GM18873 (cell line): ENCODE measurements around the gene LATS2.

ENCODE experiments used
- ATAC-seq: cut with Tn5 transposase; IDR thresholded peaks from one replicate; pipeline ENCODE4 v1.9.1; 2021; ENCODE audit warnings: mild to moderate bottlenecking, moderate library complexity, moderate number of reproducible peaks; ENCODE audit not compliant: unreplicated experiment, low FRiP score

The LATS2 gene

DNA sequence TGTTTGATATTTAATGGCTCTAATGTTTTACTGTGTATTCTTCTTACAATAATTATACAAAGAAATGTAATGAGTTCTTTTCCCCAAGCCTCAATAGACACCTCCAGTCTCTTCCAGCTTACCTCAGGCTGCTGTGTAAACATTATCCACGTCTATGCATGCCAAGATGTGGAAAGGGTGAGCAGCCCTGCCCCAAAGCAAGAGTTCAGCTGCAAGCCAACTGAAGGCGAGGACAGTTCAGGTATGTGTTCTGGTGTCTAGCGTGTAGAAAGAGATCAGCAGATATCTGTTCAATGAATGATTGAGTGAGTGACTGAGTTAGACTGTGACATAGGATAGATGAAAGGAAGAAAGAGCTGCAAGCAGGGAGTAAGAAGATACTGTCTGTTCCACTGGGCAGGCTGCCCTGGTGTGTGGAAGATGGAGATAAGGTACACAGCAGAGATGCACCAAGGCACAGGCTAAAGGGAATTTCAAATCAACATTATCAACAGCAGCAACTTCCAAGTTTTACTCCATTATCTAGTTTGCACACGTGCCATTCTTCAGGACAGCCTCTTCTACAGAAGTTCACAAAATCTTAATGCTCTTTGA lies 66.0 kb downstream of the LATS2 start:
- no peak for ATAC-seq

DNA sequence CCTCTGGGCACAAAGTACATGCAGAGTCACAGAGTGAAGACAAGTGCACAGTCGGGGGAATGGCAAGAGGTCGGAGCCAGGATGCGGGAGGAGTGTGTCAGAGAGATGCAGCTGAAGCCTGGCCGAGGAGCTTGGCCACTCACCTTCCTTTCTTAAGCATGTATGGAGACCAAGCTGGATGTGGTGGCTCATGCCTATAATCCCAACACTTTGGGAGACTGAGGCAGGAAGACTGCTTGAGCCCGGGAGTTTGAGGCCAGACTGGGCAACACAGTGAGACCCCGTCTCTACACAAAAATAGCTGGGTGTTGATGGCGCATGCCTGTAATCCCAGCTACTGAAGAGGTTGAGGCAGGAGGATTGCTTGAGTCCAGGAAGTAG lies 67.0 kb downstream of the LATS2 start:
- no peak for ATAC-seq

DNA sequence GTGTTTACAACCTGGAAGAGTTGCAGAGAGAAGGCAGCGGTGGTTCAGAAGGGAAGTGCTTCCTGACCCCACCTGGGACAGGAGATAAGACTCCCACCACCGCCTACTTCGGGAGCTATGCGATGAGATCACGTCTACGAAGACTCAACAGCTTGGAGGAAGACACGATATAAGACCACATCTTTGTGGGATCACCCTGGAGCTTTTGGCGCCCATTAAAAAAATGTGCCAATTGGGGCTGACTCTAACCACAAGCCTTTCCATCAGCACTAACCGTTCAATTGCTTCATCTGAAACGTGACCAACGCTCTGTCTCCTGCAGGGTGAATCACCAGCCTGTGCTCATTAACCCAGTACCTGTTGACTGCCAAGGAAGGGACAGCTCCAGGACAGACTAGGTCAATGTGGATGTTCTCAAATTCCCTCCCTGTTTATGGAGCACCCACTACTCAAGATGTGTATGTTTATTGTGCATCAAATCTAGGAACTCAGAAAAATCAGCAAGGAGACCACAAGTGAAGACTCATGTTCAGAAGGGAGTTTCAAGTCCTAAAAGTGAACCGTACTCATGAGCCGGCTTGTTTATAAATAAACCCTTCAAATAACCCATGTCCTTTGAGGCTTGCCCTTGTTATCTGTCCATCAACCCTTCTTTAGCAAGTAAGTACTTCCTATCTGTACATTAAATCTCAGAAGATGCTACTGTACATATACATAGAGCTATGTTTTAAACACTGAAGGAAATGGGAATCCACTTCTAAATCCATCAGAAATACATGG lies 67.5 kb downstream of the LATS2 start:
- ATAC-seq = no peak

DNA sequence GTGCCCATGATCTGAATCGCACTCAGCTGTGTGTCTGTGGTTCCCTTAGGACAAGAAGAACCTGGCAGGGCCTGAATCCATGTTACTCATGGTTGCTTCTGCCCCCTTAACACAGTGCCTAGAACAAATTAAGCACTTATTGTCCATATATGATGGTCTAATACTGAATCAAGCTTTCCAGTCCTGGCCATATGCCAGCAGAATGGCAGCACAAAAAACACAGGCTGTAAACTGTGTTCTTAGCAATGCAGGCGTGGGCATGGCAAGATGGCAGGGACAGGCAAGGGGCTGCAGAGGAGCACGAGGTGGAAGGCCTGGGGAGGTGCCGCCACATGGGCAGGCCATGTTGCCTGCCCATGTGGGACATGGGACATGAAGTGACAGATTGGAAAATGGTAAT lies 68.2 kb downstream of the LATS2 start:
- ATAC-seq = no peak

DNA sequence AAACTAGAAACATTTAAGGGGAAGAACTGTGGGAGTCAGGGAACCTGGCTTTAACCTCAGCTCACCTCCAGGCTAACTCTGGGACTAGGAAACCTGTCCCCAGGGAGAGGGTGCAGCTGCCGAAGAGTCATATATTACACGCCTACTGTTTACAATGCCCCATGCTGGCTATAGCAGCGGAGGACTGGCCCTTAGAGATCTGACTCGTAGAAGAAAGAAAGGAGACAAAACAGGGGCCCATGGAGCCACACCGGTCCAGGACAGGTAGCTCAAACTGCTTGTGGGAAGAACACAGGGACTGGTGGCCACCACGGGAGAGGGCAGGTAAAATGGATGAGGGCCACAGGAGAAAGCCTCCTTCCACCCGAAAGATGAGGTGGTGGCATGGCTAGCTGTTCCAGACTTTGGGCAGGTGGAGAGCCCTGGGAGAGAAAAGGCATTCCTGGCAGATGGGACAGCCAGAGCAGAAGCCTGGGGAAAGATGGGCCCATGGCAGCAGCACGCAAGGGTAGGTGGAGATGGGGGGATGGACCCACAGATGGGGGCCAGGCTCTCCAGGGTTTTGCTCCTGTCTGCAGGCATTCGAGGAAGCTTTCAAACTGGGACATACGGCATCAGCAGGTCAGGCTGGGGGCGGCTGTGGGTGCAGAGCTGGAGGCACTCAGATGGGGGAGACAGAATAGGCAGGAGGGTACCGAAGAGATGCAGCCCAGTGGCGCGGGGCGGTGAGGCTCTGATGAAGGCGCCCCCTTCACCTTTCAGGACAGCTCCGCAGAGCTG lies 69.5 kb downstream of the LATS2 start:
- ATAC-seq = no peak

DNA sequence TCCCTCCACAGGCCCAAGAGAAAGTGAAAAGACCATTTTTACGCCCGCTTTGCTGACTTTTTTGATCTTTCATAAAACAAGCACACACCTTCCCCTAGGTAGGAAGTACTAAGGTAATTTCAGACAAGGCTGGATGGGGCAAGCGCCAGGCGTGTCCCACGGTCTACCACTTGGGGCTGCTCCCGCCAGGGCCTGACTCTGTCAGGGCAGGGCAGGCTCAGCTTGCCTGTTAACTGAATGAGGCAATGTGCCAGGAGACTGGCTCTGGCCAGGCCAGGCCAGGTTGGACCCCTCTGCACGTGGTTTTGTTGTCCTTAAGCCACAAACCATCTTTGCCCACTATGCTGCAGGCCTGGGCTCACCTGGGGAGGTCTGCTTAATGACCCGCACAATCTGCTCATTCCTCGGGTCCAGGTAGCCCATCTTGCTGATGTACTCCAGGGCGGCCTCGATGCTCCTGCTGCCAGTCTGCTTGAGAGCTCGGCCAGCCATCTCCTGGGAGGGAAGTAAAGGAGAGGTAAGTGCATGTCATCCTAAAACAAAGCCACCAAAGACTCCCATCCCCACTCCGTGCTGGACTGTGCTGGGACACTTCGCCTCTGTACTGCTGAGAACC lies 70.4 kb downstream of the LATS2 start:
- ATAC-seq = no peak

DNA sequence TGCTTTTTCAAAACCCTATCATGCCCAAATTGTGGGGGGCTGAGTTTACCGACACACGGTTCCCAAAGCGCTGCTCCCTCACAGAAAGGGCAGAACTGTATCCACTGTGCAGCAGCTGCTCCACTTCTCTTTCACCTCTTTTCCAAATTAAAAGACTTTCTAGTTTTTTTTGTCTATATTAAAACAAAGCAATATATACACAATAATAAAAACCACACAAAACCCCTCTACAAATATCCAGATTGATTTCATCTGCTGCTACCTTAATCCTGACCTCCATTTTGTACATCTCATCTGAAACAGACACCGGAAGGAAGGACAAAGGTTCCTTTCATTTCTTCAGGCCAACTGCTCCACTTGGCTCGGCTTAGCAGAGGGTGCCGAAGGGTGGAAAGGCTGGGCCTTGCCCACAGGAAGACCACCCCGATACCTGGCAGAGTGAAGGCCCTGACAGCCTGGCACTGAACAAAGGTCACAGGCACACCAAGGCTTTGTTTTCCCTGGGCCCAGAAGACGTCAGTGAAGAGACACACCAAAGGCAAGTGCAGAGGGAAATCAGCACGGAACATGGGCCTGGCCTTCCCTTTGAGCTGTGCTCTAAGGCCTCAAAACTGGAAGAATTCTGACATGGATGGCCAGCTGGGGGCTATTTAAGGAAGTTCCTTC lies 71.6 kb downstream of the LATS2 start:
- no peak for ATAC-seq

DNA sequence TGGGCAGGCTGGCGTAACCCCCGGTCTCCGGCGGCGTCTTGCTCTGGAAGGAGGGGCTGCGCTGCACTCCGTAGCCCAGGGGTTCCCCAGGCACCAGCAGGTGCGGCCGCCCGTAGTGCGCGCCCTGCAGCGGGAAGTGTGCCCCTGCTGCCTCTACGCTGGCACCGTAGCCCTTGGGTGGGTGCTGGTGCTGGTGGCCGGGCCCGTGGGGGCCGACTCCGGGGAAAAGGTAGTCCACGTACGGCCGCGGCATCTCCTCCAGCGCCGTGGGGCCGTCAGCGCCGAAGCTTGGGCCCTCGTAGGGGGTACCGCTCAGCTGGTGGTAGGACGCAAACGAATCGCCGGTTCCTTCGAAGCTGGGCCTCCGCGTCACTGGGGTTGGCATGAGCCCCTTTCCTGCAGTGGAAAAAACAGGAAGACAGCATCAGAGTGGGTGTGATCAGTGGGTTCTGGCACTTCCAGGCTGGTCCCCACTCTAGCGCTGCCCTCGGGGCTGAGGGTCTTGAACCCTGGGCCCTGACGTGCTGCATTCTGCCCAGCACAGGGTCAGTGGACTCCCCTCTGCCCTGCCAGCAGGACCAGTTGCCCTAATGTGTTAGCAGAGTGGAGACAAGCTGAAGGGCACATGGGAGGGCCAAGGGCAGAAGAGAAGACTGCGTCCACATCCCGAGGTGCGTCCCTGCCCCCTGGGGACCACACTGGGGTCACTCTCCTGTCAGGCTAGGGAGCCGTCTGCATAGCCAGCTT lies 72.3 kb downstream of the LATS2 start:
- ATAC-seq = no peak

DNA sequence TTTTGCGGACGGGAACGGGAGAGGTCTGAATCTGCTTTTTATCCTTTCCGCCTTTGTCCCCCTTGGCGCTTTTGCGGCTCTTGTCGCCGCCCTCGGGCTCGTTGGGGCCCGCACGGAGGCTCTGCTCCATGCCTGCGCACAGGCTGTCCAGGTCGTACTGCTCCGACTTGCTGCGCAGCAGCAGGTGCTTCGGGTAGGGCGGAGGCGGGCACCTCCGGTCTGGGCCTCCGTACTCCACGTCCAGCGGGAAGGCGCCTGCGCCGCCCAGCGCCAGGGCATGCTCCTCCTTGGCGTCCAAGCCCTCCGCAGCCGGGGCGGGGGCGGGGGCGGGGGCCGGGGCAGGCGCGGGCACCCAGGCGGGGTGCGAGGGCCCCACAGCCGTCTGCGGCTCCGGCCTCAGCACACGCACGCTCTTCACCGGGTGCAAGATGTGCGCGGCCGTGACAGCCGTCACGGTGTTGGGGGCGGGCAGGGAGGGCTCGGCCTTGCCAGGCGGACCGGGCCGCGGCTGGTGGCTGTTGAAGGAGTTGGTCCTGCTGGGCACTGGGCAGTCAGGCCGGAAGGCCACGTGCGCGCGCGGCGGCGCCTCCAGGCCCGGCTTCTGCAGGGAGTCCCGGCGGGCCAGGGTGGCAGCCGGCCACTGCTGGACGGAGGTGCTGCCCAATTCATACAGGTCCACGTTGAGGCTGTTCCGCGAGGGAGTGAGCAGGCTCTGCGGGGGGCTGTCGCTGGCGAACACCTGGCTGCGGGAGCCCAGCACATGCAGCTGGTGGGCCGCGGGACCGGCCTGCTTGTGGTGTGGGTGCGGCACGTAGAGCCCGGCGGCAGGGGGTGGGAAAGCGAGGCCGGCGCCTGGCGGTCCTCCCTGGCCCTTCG lies 73.1 kb downstream of the LATS2 start:
- no peak for ATAC-seq

DNA sequence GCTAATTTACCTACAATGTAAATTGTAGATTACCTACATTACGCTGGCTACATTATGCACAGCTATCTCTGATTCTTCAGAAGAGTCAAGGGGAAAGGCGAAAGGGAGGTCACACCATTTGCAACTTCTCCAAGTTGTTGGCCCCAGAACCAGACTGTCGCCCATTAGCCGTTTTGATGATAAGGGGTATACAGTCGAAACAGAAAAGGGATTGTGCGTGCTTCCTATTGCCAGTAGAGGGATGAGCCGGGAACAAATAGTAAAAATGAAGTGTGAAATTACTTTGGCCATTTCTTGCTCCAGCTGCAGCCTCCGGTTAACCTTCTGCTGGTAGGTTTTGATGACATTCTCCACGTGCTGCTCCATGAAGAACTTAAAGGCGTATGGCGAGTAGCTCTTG lies 73.8 kb downstream of the LATS2 start:
- ATAC-seq = no peak

DNA sequence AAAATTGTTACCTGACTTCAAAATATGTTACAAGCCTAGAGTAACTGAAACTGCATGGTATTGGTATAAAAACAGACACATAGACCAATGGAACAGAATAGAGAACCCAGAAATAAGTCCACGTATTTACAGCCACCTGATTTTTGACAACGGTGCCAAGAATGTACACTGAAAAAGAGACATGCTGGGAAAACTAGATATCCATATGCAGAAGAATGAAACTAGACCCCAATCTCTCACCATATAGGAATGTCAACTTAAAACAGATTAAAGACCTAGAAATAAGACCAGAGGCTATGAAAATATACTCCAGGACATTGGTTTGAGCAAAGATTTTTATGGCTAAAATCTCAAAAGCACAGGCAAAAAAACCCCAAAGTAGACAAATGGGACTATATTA lies 76.5 kb downstream of the LATS2 start:
- no peak for ATAC-seq

DNA sequence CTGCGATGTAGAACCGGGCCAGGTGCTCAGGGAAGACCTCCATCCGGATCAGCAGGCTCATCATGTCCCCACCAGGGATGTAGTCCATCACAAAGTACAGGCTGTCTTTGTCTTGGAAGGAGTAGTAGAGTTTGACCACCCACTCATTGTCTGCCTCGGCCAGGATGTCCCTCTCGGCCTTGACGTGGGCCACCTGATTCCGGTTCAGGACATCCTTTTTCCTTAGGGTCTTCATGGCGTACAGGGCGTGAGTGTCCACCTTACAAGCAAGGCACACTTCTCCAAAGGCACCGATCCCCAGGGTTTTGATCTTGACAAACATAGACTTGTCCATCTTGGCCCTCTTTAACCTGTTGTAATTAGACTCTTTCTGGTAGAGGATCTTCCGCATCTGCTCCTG lies 78.0 kb downstream of the LATS2 start:
- no peak for ATAC-seq

DNA sequence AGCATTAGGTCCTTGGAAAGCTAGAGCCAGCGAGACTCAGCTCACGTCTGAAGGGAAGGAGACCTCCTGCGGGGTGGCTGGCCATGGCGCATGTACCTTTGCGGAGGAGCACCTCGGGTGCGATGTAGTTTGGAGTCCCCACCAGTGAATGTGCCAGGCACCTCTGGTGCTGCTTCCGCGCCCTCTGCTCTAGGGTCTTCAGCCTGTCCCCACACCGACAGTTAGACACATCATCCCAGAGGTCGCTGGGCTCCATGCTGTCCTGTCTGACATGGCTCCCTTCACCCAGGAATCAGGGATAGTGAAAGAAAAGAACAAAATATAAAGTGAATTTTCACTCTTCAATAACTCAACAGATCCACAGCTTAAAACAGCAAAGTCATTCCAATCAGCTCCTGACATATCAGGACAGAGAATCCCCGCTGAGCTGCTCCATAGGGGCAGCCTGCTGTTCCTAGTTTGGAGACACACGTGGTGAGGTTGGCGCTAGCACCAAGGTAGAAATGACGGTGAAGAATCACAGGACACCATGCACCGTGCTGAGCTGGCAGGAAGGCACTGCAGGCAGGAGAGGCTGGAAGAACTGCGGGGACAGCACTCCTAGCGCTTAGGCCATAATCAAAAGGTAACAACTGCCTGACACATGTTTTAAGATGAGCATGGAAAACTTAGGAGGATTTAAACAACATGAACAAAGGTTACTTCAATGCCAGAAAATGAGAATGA lies 79.9 kb downstream of the LATS2 start:
- ATAC-seq = no peak

DNA sequence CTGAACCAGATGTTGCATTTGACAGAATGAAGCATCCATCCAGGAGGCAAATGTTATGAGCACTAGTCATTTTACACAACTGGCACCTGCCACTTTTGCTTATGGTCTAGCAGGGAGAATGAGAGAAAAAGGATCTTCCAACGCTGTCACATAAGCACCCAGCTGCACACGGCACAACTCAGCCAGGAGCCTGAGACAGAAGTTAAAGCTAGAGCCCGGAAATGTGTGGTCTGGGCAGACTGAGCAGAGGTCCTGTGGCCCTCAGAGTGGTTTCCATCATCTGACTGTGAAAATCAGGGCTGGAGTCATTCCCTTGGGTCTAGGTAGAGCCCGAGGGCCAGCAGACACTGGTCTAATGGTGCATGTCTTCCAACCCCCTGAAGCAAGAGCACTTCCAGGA lies 80.5 kb downstream of the LATS2 start:
- ATAC-seq = no peak

DNA sequence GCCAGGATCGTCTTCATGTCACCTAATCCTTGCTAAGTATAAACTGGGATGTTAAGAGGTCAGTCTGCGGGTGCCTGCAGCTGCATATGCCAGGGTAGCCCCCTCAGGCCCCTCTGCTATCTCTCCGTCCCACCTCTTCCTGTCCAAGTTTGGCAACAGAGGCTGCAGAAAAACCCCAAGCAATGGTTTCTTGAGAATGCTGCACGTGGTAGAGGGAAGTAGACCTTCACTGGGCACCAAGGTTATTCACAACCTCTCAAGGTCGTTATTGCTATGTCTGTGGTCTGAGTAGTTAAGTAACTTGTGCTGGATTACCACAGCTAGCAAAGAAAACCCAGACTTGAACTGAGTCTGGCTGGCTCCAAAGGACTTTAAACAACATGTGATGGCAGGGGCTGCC lies 81.0 kb downstream of the LATS2 start:
- no peak for ATAC-seq

DNA sequence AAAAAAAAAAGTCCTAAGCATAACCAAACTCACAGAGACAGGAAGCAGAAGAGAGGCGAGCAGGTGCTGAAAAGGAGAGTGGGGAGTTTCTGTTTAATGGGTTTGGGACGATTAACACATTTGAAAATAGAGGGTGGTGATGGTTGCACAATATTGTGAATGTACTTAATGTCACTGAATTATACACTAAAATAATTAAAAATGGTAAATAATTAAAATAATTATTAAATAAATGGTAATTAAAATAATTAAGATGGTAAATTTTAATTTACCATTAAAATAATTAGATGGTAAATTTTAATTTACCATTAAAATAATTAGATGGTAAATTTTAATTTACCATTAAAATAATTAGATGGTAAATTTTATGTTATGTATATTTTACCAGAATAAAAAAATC lies 84.0 kb downstream of the LATS2 start:
- no peak for ATAC-seq

DNA sequence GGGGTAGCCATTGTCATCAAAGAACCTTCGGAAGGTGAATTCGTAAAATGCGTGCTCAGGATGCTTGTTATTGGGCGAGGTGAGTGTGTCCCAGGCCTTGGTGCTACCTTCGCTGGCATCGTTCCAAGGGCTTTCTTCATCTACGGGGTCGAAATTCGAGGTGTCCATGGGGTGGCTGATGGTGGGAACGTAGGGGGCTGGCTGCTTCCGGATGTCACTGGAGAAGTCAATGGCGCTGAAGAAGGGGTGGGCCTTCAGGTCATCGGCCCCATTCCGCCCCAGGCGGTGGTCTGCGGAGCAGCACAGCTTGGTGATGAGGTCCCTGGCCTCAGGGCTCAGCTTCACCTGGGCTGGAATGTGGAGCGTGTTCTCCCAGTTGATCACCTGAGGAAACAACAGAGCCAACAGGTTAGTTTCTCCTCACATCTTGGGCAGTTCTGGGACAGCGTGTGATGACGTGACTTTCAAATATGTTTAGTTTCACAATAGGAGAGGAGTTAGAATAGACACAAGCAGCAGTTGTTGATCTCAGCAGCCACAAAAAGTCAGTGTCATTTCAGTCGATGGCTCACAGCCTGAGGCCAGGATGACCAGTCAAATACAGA lies 86.3 kb downstream of the LATS2 start:
- no peak for ATAC-seq

DNA sequence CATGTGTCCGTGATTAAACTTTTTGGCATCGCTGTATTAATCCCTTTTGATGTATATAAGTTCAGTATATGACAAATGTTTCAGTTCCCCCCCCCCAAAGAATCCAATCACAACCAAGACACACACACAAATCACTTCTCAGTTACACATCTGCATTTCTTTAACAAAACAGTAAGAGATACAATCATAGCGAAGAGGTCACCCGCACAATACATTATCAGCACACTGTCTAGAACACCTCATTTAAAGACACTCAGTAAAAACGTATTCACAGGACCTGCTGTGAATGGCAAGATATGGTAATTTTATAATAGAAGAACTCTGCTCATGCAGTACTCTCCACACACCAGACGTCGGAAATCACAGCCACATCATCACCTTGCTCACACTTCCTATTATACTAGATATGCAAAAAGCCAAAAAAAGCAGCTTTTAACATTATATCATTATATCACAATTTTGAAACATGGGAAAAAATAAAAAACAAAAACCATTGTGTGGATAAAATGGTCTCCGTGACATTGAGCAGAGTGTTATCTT lies 87.4 kb downstream of the LATS2 start:
- ATAC-seq = no peak
